Keratinocyte (primary cell): Measurements from ENCODE around the gene NOM1. TPM values are rescaled to one million over a fixed set of nuclear protein-coding genes. Genes with fewer than 3 reads are reported as not detected.

Experiments used
- DNase-seq: peaks from one replicate; pipeline ENCODE4 v3.0.0-alpha.2; 2011; ENCODE audit warnings: low read depth, missing footprints, low spot score
- FAIRE-seq: peaks from 2 replicates; lab custom pipeline; 2011; peaks lifted over from hg19 to GRCh38; lab: Jason Lieb, UNC
- H2AFZ ChIP-seq: 2 replicates; pipeline ENCODE4 v1.6.0; 2012; ENCODE audit warnings: low read length, control low read depth, inconsistent platforms; ENCODE audit not compliant: control insufficient read depth
- H3K27ac ChIP-seq: 2 replicates; pipeline ENCODE4 v1.5.1; 2011; ENCODE audit warnings: low read length; ENCODE audit not compliant: control insufficient read depth, insufficient read depth
- H3K27me3 ChIP-seq: 3 replicates; pipeline ENCODE4 v1.6.0; 2011; ENCODE audit warnings: low read length; ENCODE audit not compliant: control insufficient read depth, insufficient read depth; ENCODE audit errors: extremely low read depth
- H3K36me3 ChIP-seq, 2 experiments: 2 replicates in 1 of 2; 3 replicates in 1 of 2; pipeline ENCODE4 v1.5.1; 2011; ENCODE audit warnings: low read length in 2 of 2, mild to moderate bottlenecking in 1 of 2; ENCODE audit not compliant: control insufficient read depth in 2 of 2, insufficient read depth in 2 of 2; ENCODE audit errors: extremely low read depth in 1 of 2
- H3K4me1 ChIP-seq: 3 replicates; pipeline ENCODE4 v1.5.1; 2011; ENCODE audit warnings: low read length; ENCODE audit not compliant: control insufficient read depth, insufficient read depth; ENCODE audit errors: extremely low read depth
- H3K4me2 ChIP-seq: 3 replicates; pipeline ENCODE4 v1.6.0; 2011; ENCODE audit warnings: low read depth, low read length; ENCODE audit not compliant: control insufficient read depth, insufficient read depth; ENCODE audit errors: extremely low read depth
- H3K4me3 ChIP-seq, 3 experiments: fragments of 200-600 bp in 1 of 3; sonication (generic) in 1 of 3; 2 replicates in 2 of 3; 3 replicates in 1 of 3; pipeline ENCODE4 v1.5.1; 2011 to 2016; ENCODE audit warnings: low read length in 3 of 3, mild to moderate bottlenecking in 3 of 3, control low read depth in 2 of 3, inconsistent platforms in 1 of 3, low read depth in 1 of 3, mixed read lengths in 1 of 3, mixed run types in 1 of 3, moderate library complexity in 1 of 3; ENCODE audit not compliant: control insufficient read depth in 2 of 3, insufficient read depth in 2 of 3; ENCODE audit errors: extremely low read depth in 1 of 3
- H3K79me2 ChIP-seq: 2 replicates; pipeline ENCODE4 v1.6.0; 2012; ENCODE audit warnings: low read length; ENCODE audit not compliant: control insufficient read depth, insufficient read depth
- H3K9ac ChIP-seq: 3 replicates; pipeline ENCODE4 v1.6.0; 2011; ENCODE audit warnings: low read length; ENCODE audit not compliant: control insufficient read depth, insufficient read depth; ENCODE audit errors: extremely low read depth
- H3K9me1 ChIP-seq: 3 replicates; pipeline ENCODE4 v1.6.0; 2011; ENCODE audit warnings: low read length; ENCODE audit not compliant: control insufficient read depth, insufficient read depth; ENCODE audit errors: extremely low read depth
- H3K9me3 ChIP-seq: 2 replicates; pipeline ENCODE4 v1.5.1; 2012; ENCODE audit warnings: low read depth, low read length; ENCODE audit not compliant: control insufficient read depth
- H4K20me1 ChIP-seq: 3 replicates; pipeline ENCODE4 v1.6.0; 2011; ENCODE audit warnings: low read length; ENCODE audit not compliant: control insufficient read depth, insufficient read depth; ENCODE audit errors: extremely low read depth
- CTCF ChIP-seq, 3 experiments: IDR thresholded peaks in 1 of 3; conservative IDR thresholded peaks in 1 of 3; optimal IDR thresholded peaks in 1 of 3; 2 replicates in 2 of 3; 3 replicates in 1 of 3; pipeline versions ENCODE3 to v1.5.1; 2011; ENCODE audit warnings: low read length in 3 of 3, mild to moderate bottlenecking in 3 of 3, moderate library complexity in 2 of 3, control low read depth in 1 of 3, inconsistent platforms in 1 of 3; ENCODE audit not compliant: insufficient read depth in 2 of 3; ENCODE audit errors: extremely low read depth in 1 of 3
- EZH2 ChIP-seq: IDR thresholded peaks from one replicate; pipeline ENCODE4 v1.6.1; 2012; ENCODE audit warnings: inconsistent platforms, mild to moderate bottlenecking, low read length, moderate library complexity
- dilution Hi-C: fragments of 300-500 bp; cut with MboI; formaldehyde crosslinking; loops from one replicate; pipeline ENCODE4 v1.7.0; 2020; ENCODE audit warnings: low sequenced_read_pairs; ENCODE audit not compliant: extremely low pct_ligation_motif_present
- polyA plus RNA-seq, 5 experiments: library from polyadenylated mRNA; depleted of rRNA in 3 of 5; stranded (reverse) in 3 of 5; stranded (forward) in 1 of 5; unstranded in 1 of 5; fragments of >200 nt; gene quantifications; 1 replicate in 1 of 5; 2 replicates in 3 of 5; 3 replicates in 1 of 5; pipeline versions ENCODE4 v1.2.1 to v1.2.3, GENCODE V29; 2011 to 2012; ENCODE audit warnings: missing spikeins in 2 of 5, low read depth in 1 of 5, low replicate concordance in 1 of 5

The NOM1 gene
- polyA plus RNA-seq, 1 donor (not counting 4 experiments of a cell fraction or from before 2014, with no cell fraction given), result 17.1 TPM

GRCh38 chr7:156963472-156963871 lies 14.0 kb downstream of the NOM1 start:
- TF ChIP-seq CTCF (optimal IDR thresholded peaks at IDR 0.05 in 1 of 3, IDR thresholded peaks at IDR 0.05 in 1 of 3, conservative IDR thresholded peaks at IDR 0.05 in 1 of 3; ENCODE audit: extremely low read depth in 1 of 3, insufficient read depth in 2 of 3, low read length in 3 of 3) (no peak), EZH2 (no peak)
- Histone ChIP-seq H3K9ac (no peak overlapping the region), H3K4me3 (no peak overlapping the region), H3K9me3 (no peaks in the 10 kb centered on the region), H3K4me1 (peaks cover 4% of the 10 kb centered on the region), H4K20me1 (no peaks in the 10 kb centered on the region), H3K36me3 (peaks cover 36 to 44% of the 10 kb centered on the region in 2 experiments), H3K9me1 (no peaks in the 10 kb centered on the region), H2AFZ (no peak overlapping the region), H3K79me2 (peaks cover 13% of the 10 kb centered on the region), H3K27me3 (no peaks in the 10 kb centered on the region), H3K27ac (no peak overlapping the region), H3K4me2 (no peak overlapping the region)
- no peak for DNase-seq
- FAIRE-seq, result no peak
- dilution Hi-C loops, result no loop called here

DNA sequence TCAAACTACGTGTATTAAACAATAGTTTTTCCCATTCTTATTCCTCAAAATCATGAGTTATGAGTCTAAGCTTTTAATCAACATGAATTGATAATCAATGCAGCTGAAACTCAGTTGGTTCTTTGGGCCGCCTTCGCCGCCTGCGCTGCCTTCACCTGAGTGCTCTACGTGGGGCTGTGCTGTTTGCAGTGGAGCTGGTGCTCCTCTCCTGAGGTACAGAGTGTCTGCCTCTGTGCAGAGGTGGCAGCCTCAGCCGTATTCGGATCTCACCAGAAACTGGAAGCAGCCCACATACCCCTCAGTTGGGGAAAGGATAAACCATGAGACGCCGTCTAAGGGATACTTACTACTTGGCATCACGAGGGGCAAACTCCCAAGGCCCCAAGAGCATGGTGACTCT lies 15.5 kb downstream of the NOM1 start:
- no peaks in the 10 kb centered on the region for H3K9me1 ChIP-seq
- H3K27me3 ChIP-seq, result no peaks in the 10 kb centered on the region
- no peak for TF ChIP-seq EZH2
- no peak for TF ChIP-seq CTCF (optimal IDR thresholded peaks at IDR 0.05 in 1 of 3, IDR thresholded peaks at IDR 0.05 in 1 of 3, conservative IDR thresholded peaks at IDR 0.05 in 1 of 3; ENCODE audit: extremely low read depth in 1 of 3, insufficient read depth in 2 of 3, low read length in 3 of 3)
- H3K9me3 ChIP-seq, result no peaks in the 10 kb centered on the region
- H3K4me1 ChIP-seq, result peaks cover 18% of the 10 kb centered on the region
- dilution Hi-C loops, result no loop called here
- FAIRE-seq (no peak), DNase-seq (no peak)
- no peak overlapping the region for H3K9ac ChIP-seq
- no peak overlapping the region for H3K4me3 ChIP-seq
- H3K4me2 ChIP-seq, result no peak overlapping the region
- H4K20me1 ChIP-seq, result no peaks in the 10 kb centered on the region
- H3K79me2 ChIP-seq, result peaks cover 10% of the 10 kb centered on the region
- H3K27ac ChIP-seq, result no peak overlapping the region
- H2AFZ ChIP-seq, result no peak overlapping the region
- H3K36me3 ChIP-seq, result peaks cover 31 to 42% of the 10 kb centered on the region in 2 experiments
